Neural cell (in vitro differentiated cells): ENCODE data around the gene TSPYL2. TPM values are rescaled to one million over a fixed set of nuclear protein-coding genes. Genes with fewer than 3 reads are reported as not detected.

ENCODE experiments used
- H2AFZ ChIP-seq: fragments of 200-600, 300-800 bp; sonication (generic), shearing (Covaris generic); 2 replicates; pipeline ENCODE4 v1.6.0; 2014; ENCODE audit warnings: low read depth, mild to moderate bottlenecking, antibody characterized with exemption, low read length, moderate library complexity
- H3F3A ChIP-seq: fragments of 200-600 bp; shearing (Covaris generic); 2 replicates; pipeline ENCODE4 v1.6.1; 2016; ENCODE audit warnings: mild to moderate bottlenecking, moderate library complexity, mixed read lengths, antibody characterized with exemption, low read length; ENCODE audit not compliant: insufficient read depth, poor library complexity, severe bottlenecking
- H3K27ac ChIP-seq: fragments of 200-600, 300-800 bp; sonication (generic), shearing (Covaris generic); 2 replicates; pipeline ENCODE4 v1.5.1; 2014; ENCODE audit warnings: mild to moderate bottlenecking, low read length, moderate library complexity
- H3K27me3 ChIP-seq: fragments of 300-800, 200-600 bp; sonication (generic), shearing (Covaris generic); 2 replicates; pipeline ENCODE4 v1.6.0; 2014; ENCODE audit warnings: mild to moderate bottlenecking, low read depth, low read length, moderate library complexity; ENCODE audit not compliant: insufficient read depth
- H3K36me3 ChIP-seq: fragments of 300-800, 200-600 bp; sonication (generic), shearing (Covaris generic); 2 replicates; pipeline ENCODE4 v1.5.1; 2014; ENCODE audit warnings: mild to moderate bottlenecking, antibody characterized with exemption, low read length, moderate library complexity; ENCODE audit not compliant: insufficient read depth
- H3K4me2 ChIP-seq: fragments of 300-800, 200-600 bp; sonication (generic), shearing (Covaris generic); 2 replicates; pipeline ENCODE4 v1.6.0; 2014; ENCODE audit warnings: mild to moderate bottlenecking, low read length
- H3K4me3 ChIP-seq: fragments of 300-800, 200-600 bp; sonication (generic), shearing (Covaris generic); 2 replicates; pipeline ENCODE4 v1.5.1; 2014; ENCODE audit warnings: mild to moderate bottlenecking, low read length, moderate library complexity
- H3K79me2 ChIP-seq: fragments of 200-600 bp; shearing (Covaris generic); replicated peaks from 2 replicates; pipeline ENCODE4 v1.6.0; 2014; ENCODE audit warnings: mild to moderate bottlenecking, low read length, moderate library complexity; ENCODE audit not compliant: insufficient read depth
- H3K9ac ChIP-seq: fragments of 300-800, 200-600 bp; sonication (generic), shearing (Covaris generic); 2 replicates; pipeline ENCODE4 v1.6.1; 2016; ENCODE audit warnings: mild to moderate bottlenecking, low read length, mixed read lengths
- H3K9me2 ChIP-seq: fragments of 200-600 bp; shearing (Covaris generic); 2 replicates; pipeline ENCODE4 v1.6.1; 2016; ENCODE audit warnings: mild to moderate bottlenecking, low read length, mixed read lengths; ENCODE audit not compliant: insufficient read depth
- H3K9me3 ChIP-seq: fragments of 200-600, 300-800 bp; sonication (generic), shearing (Covaris generic); 2 replicates; pipeline ENCODE4 v1.6.1; 2016; ENCODE audit warnings: mild to moderate bottlenecking, mixed run types, low read length, moderate library complexity, mixed read lengths
- H4K20me1 ChIP-seq: fragments of 200-600 bp; shearing (Covaris generic); 2 replicates; pipeline ENCODE4 v1.6.1; 2016; ENCODE audit warnings: mild to moderate bottlenecking, mixed run types; ENCODE audit not compliant: insufficient read depth
- EP300 ChIP-seq: fragments of 450-650 bp; conservative IDR thresholded peaks from 2 replicates; pipeline ENCODE4 v1.6.1; 2014; ENCODE audit warnings: antibody characterized with exemption, mild to moderate bottlenecking, moderate library complexity; ENCODE audit not compliant: poor library complexity, severe bottlenecking
- EZH2 ChIP-seq: fragments of 200-600, 300-800 bp; shearing (Covaris generic), sonication (generic); IDR thresholded peaks from 2 replicates; pipeline ENCODE4 v1.6.1; 2014; ENCODE audit warnings: antibody characterized with exemption, low read length, borderline replicate concordance, mild to moderate bottlenecking; ENCODE audit not compliant: insufficient read depth, poor library complexity, severe bottlenecking
- MXI1 ChIP-seq: fragments of 450-650 bp; conservative IDR thresholded peaks from 2 replicates; pipeline ENCODE4 v1.6.1; 2014; ENCODE audit warnings: antibody characterized with exemption, mild to moderate bottlenecking; ENCODE audit not compliant: poor library complexity, severe bottlenecking
- POLR2AphosphoS5 ChIP-seq: IDR thresholded peaks from 2 replicates; pipeline ENCODE4 v1.6.1; 2012
- RAD21 ChIP-seq: fragments of 450-650 bp; conservative IDR thresholded peaks from 2 replicates; pipeline ENCODE4 v1.6.1; 2014; ENCODE audit warnings: antibody characterized with exemption, mild to moderate bottlenecking, moderate library complexity
- REST ChIP-seq: IDR thresholded peaks from 2 replicates; pipeline ENCODE4 v1.6.1; 2012; ENCODE audit warnings: borderline replicate concordance
- SMC3 ChIP-seq: fragments of 450-650 bp; conservative IDR thresholded peaks from 2 replicates; pipeline ENCODE4 v1.6.1; 2014; ENCODE audit warnings: antibody characterized with exemption, mild to moderate bottlenecking, moderate library complexity; ENCODE audit not compliant: poor library complexity
- TAF1 ChIP-seq: IDR thresholded peaks from 2 replicates; pipeline ENCODE4 v1.6.1; 2012; ENCODE audit warnings: low read depth
- polyA plus RNA-seq: library from polyadenylated mRNA; depleted of rRNA; stranded (reverse); fragments of >200 nt; gene quantifications from 2 replicates; pipeline ENCODE4 v1.2.3, GENCODE V29; 2014
- TF ChIP-seq, protein P1 (sequence below): fragments of 450-650 bp; IDR thresholded peaks from 2 replicates; pipeline ENCODE4 v1.5.1; 2014; ENCODE audit warnings: antibody characterized with exemption, mild to moderate bottlenecking, moderate library complexity; ENCODE audit not compliant: poor library complexity, severe bottlenecking

TSPYL2 gene
- polyA plus RNA-seq, 1 donor from 2014 or later = 43.2 TPM

DNA sequence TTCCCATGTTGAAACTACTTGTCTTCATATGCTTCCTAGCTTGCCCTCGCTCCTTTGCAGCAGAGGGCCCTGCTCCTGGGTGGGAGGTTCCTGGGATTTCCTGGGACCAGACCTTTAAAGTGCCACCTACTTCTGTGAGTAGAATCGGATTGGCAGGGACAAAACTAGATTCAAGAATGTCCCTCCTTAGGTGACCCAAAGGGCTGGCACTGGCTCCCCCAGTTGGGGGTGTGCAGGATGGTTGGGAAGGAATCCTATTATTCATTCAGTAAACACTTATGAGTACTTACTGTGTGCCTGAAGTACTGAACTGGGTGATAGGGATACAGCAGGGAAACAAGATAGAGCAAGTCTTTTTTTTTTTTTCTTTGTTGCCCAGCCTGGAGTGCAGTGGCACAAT is 9.2 kb downstream of the TSPYL2 start:
- Histone ChIP-seq H3K27me3 (no peaks in the 10 kb centered on the region), H4K20me1 (no peaks in the 10 kb centered on the region), H3F3A (no peaks in the 10 kb centered on the region), H3K79me2 (peaks cover 8% of the 10 kb centered on the region), H3K4me3 (no peak overlapping the region), H3K9ac (no peak overlapping the region), H2AFZ (no peak overlapping the region), H3K4me2 (no peak overlapping the region), H3K9me3 (no peaks in the 10 kb centered on the region), H3K27ac (no peak overlapping the region), H3K36me3 (no peaks in the 10 kb centered on the region), H3K9me2 (no peaks in the 10 kb centered on the region)
- no peak for TF ChIP-seq SMC3
- TF ChIP-seq RAD21 = no peak
- TF ChIP-seq MXI1 = no peak
- no peak for TF ChIP-seq EP300
- TF ChIP-seq, protein P1, sequence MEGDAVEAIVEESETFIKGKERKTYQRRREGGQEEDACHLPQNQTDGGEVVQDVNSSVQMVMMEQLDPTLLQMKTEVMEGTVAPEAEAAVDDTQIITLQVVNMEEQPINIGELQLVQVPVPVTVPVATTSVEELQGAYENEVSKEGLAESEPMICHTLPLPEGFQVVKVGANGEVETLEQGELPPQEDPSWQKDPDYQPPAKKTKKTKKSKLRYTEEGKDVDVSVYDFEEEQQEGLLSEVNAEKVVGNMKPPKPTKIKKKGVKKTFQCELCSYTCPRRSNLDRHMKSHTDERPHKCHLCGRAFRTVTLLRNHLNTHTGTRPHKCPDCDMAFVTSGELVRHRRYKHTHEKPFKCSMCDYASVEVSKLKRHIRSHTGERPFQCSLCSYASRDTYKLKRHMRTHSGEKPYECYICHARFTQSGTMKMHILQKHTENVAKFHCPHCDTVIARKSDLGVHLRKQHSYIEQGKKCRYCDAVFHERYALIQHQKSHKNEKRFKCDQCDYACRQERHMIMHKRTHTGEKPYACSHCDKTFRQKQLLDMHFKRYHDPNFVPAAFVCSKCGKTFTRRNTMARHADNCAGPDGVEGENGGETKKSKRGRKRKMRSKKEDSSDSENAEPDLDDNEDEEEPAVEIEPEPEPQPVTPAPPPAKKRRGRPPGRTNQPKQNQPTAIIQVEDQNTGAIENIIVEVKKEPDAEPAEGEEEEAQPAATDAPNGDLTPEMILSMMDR = no peak
- TF ChIP-seq TAF1 = no peak
- no peak for TF ChIP-seq EZH2
- TF ChIP-seq REST = no peak
- TF ChIP-seq POLR2AphosphoS5 = no peak

GRCh38 chrX:53093177-53093655 is 11.0 kb downstream of the TSPYL2 start:
- Histone ChIP-seq H3K9me3 (no peaks in the 10 kb centered on the region), H3K4me3 (peak overlapping the region; percentile 80), H3K36me3 (no peaks in the 10 kb centered on the region), H3F3A (no peaks in the 10 kb centered on the region), H3K4me2 (peak overlapping the region; percentile 66), H4K20me1 (no peaks in the 10 kb centered on the region), H3K27ac (peak overlapping the region; percentile 80), H2AFZ (no peak overlapping the region), H3K9ac (peak overlapping the region; percentile 51), H3K79me2 (peaks cover 8% of the 10 kb centered on the region), H3K27me3 (no peaks in the 10 kb centered on the region), H3K9me2 (no peaks in the 10 kb centered on the region)
- TF ChIP-seq TAF1 (no peak), SMC3 (peak; percentile 57), MXI1 (no peak), POLR2AphosphoS5 (no peak), EZH2 (no peak), EP300 (no peak), REST (no peak), RAD21 (peak; percentile 62)
- TF ChIP-seq, protein P1 = peak; percentile 63
